GM12874 (cell line): Measurements from ENCODE around the gene BRD2.
A peak's percentile ranks its signal among the peaks of the same experiment; 100 is the strongest.

Source experiments
- TF ChIP-seq, protein P1 (sequence below): IDR thresholded peaks from 2 replicates; pipeline ENCODE4 v1.5.1; 2011; ENCODE audit warnings: low read depth, mild to moderate bottlenecking, control low read depth, low read length, moderate library complexity; ENCODE audit not compliant: insufficient read depth

Gene BRD2

DNA sequence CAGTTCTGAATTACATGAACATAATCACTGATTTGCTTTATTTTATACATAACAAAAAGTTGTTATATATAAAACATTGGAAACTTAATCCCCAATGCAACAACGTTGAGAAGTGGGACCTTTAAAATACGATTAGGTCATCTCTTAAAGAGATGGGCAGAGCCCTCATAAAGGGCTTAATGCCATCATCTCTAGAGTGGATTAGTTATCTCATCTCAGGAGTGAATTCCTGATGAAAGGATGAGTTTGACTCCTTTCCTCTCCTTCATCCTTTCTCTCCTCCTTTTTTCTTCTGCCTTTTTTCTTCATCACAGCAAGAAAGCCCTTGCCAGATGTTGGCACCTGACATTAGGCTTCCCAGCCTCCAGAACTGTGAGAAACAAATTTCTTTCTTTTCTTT is 27.1 kb downstream of the BRD2 start:
- TF ChIP-seq, protein P1, sequence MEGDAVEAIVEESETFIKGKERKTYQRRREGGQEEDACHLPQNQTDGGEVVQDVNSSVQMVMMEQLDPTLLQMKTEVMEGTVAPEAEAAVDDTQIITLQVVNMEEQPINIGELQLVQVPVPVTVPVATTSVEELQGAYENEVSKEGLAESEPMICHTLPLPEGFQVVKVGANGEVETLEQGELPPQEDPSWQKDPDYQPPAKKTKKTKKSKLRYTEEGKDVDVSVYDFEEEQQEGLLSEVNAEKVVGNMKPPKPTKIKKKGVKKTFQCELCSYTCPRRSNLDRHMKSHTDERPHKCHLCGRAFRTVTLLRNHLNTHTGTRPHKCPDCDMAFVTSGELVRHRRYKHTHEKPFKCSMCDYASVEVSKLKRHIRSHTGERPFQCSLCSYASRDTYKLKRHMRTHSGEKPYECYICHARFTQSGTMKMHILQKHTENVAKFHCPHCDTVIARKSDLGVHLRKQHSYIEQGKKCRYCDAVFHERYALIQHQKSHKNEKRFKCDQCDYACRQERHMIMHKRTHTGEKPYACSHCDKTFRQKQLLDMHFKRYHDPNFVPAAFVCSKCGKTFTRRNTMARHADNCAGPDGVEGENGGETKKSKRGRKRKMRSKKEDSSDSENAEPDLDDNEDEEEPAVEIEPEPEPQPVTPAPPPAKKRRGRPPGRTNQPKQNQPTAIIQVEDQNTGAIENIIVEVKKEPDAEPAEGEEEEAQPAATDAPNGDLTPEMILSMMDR, result no peak

DNA sequence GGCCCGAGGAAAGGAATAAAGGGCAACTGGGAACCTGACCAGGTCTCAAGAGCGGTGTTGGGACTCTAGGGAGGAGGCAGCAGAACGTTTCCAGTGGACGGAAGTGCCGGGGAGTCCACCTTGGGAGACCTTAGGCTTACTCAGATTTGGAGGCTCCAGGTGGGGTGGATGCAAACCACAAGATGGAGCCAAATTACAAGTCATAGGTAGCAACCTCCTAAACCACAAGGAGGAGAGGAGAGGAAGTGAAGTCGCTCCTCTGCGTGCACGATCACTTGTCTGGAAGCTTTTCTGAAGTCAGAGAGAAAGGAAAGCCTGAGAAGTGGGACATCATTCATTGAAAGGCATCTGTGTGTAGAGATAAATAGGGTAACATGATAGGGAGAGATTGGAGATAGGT is 31.7 kb downstream of the BRD2 start:
- TF ChIP-seq, protein P1, result peak; percentile 45

DNA sequence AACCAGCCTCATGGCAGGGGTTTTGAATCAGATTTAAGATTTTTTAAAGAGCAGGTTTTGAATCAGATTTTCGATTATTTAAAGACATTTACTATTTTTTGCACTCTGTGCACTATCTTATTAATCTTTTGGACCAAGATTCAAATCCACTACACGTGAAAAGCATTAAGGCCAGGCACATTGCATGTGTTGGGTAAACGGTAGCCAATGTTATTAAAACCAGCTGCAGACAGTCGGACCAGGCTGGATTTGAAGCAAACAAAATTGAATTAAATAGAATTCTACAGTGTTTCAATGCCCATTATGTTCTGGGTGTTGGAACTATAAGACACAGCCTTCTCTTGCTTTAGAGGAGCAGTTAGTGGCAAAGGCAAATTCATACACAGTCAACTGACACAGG is 33.3 kb downstream of the BRD2 start:
- TF ChIP-seq, protein P1, result no peak

DNA sequence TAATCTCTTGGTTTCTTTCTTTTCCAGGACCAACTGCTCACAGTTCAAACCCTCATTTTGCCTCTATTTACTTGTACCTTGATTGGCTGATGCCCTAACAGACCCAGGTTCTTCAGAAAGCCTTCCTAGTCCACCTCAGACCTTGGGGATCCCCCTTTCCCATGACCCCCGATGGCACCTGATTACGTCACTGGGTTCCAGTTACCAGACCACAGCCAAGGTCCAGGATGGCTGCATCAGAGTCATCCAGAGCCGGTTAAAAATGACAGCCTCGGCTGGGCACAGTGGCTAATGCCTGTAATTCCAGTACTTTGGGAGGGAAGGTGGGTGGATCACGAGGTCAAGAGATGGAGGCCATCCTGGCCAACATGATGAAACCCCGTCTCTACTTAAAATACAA is 36.5 kb downstream of the BRD2 start:
- TF ChIP-seq, protein P1, result no peak

DNA sequence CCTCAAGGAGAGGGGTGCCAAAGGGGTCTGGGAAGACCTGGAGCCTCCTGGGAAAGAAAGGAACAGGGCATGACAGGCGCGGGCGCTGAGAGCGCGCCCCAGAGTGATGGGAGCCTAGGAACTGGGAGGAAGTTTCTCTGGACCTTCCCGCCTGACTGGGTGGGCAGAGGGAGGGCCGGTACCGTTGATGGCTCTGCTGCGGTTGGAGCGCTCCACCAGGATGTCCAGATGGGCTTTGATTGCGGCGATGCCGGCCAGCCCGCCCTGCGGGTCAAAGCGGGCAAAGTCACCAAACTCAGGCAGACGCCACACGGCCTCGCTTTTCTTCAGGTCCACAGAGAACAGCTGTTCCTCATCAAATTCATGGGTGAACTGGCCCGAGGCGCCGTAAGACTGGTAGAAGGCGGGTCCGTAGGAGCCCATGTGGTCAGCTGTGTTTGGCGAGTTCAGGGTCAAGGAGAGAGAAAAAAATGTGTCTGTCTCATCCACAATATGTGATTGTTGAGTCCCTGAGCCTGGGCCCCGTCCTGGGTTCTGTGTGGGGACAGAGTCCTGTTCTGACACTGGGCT is 39.5 kb downstream of the BRD2 start:
- TF ChIP-seq, protein P1, result no peak

DNA sequence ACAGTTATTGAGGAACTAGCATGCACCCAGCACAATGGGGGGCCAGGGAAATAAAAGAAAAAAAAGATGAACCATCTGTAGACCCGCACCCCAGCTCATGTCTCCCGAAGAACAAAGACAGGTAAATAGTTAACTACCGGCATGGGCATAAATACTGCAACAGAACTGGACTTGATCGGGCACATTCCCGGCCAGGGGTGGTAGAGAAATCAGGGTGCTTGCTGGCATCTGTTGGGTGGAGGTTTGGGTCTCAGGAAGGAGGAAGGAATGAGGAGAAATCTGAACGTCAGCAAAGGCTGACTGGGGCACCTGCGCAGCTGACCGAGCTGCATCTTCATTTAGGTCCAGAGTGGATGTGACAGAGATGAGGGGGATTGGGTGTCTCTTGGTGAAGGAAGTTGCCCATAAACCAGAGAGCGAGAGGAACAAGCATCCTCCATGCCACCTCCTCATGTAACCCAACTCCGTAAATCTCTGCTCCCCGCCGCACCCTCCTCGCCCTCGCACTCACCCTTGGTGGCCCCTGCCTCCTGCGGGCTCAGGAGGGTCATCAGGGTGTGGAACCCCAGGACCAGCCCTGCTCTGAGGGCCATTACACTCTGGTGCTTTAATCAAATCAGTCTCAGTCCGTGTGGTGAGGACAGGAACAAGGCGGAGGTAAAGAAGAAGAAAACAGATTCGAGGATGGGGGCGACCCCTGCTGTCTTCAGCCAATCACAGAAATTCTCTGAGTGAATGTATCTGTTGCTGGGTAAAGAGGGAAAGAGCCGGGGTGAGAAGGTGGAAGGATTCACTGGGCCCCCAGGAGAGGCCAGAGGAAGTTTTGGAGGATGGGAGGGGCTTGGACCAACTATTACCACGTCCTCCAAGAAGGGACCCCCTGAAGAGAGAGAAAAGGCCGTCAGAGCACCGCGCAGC is 40.8 kb downstream of the BRD2 start, which contains the start of gene HLA-DOA:
HLA-DOA (minus strand) TSS at position 648 of the 918 bp plus-strand sequence.
- TF ChIP-seq, protein P1, result no peak

DNA sequence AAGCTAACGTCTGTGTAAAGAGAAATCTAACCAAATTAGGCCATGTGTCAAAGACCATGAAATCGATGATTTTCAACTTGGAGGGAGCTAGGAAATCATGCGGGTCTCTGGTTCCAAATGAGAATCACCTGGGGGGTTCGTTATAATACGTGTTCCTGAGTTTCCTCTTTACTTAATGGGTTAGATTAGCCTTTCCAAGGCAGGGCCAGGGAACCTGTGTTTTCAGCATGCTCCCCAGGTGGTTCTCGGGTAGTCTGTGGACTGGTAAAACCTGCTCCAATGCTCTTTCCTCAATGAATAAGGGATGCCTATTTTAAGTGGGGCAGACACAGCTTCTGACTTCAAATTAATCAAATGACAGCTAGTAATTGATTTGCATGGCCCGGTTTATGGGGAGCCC is 42.0 kb downstream of the BRD2 start:
- TF ChIP-seq, protein P1, result no peak
